GM21723 (cell line): ENCODE measurements around the gene ACIN1.

ENCODE experiments used
- ATAC-seq: cut with Tn5 transposase; IDR thresholded peaks from one replicate; pipeline ENCODE4 v1.9.1; 2021; ENCODE audit warnings: mild to moderate bottlenecking, moderate library complexity; ENCODE audit not compliant: unreplicated experiment

Gene ACIN1, protein sequence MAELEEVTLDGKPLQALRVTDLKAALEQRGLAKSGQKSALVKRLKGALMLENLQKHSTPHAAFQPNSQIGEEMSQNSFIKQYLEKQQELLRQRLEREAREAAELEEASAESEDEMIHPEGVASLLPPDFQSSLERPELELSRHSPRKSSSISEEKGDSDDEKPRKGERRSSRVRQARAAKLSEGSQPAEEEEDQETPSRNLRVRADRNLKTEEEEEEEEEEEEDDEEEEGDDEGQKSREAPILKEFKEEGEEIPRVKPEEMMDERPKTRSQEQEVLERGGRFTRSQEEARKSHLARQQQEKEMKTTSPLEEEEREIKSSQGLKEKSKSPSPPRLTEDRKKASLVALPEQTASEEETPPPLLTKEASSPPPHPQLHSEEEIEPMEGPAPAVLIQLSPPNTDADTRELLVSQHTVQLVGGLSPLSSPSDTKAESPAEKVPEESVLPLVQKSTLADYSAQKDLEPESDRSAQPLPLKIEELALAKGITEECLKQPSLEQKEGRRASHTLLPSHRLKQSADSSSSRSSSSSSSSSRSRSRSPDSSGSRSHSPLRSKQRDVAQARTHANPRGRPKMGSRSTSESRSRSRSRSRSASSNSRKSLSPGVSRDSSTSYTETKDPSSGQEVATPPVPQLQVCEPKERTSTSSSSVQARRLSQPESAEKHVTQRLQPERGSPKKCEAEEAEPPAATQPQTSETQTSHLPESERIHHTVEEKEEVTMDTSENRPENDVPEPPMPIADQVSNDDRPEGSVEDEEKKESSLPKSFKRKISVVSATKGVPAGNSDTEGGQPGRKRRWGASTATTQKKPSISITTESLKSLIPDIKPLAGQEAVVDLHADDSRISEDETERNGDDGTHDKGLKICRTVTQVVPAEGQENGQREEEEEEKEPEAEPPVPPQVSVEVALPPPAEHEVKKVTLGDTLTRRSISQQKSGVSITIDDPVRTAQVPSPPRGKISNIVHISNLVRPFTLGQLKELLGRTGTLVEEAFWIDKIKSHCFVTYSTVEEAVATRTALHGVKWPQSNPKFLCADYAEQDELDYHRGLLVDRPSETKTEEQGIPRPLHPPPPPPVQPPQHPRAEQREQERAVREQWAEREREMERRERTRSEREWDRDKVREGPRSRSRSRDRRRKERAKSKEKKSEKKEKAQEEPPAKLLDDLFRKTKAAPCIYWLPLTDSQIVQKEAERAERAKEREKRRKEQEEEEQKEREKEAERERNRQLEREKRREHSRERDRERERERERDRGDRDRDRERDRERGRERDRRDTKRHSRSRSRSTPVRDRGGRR

DNA sequence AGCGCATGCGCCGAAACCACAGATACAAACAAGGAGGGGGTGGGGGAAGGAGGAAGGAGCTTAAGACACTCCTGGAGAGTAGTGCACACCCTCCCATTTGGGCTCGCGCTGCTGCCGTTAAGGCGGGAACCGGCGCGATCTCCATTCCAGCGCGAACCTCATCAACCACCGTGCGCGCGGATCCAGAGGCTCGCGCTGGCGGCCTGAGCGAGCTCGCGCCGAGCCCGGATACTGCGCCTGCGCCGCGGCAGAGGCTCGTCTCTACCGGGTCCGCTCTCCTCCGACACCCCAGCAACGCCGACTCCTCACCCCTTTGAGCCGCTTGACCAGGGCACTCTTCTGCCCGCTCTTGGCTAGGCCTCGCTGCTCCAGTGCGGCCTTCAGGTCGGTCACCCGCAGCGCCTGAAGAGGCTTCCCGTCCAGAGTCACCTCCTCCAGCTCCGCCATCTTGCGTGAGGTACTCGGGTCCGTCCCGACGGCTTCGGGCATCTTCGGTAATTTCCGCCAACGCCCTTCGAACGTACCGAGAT lies at the start of gene ACIN1:
Gene ACIN1 (minus strand): TSS at position 471 of the 530 bp plus-strand sequence. CDS start 24 bp downstream, at position 447.
- peak; percentile 43 for ATAC-seq

DNA sequence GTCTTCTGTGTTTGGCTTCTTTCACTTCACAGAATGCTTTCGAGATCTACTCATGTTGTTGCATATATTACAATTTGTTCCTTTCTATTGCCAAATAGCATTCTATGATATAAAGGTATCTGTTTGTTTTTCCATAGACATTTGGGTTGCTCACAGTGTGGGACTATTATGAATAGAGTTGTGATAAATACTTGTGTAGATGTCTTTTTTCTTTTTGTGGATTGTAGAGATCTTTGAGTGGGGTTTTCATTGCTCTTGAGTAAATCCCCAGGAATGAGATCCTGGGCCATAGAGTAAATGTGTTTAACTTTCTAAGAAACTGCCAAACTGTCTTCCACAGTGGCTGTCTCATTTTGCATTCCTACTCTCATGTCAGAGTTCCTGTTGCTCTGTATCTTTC lies 49.0 kb upstream of the ACIN1 start:
- no peak for ATAC-seq

DNA sequence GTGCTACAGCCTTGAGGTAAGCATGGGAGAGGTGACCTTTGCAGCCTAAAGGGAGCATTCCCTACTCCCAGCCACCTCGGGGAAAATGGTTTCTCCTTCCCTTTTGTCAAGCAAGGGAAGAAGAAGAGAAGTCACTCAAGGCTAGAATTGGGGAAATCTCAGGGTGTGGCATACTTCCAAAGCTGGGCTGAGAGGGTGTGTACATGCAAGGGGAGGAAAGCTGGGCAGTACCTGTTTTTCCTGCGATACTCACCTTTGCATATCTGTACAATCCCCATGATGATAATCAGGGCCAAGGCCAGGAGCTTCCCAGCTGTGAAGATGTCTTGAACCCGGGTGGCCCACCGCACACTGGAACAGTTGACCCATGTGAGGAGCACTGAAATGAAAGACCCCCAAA lies 47.9 kb upstream of the ACIN1 start:
- no peak for ATAC-seq

DNA sequence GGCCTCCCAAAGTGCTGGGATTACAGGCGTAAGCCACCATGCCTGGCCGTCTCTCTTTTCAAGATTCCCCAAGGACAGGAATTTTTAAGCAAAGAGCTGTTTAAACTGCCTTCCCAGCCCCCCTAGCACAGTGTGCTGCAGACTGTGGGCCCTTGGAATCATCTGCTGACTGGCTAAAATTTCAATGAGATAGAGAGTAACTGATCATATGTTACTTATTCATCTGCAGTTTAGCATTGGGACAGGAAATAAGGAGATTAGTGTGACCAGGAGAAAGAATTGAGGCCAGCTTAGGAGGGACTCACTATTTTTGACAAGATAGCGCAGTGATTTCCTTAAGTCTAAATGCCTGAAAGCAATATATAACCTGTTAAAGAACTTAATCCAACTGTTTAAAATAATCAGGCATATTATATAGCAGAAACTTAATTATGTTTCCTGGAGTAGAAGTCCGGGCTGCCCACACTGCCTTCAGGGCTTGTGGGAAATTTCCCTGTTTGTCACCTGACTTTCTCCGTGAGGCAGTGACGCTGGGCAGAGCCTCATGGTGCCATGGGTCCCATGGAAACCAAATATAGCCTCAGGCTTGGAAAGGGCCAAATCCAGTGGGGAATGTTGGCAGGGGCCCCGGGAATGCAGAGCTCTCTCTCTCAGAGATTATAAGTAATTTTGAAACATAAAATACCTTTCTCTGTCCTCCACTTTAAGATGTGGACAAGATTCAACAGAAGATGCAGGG lies 46.9 kb upstream of the ACIN1 start:
- no peak for ATAC-seq

DNA sequence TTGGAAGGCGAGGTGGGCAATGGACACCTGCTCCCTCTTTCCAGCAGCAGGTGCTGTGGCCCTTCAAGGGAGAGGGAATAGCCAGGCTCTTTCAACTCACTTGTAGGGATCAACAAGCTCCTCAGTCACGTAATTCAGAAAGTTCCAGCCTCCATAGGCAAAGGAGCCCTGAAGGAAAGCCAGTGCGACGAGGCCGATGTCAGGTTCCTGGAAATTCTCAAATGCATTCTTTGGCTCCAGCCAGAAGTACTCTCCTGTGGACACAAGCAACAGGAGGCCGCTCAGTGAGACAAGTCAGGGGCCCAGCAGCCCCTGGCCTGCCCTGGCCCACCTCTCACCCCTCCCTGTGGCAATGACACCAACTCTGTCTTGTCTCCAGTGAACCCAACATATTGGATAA lies 45.4 kb upstream of the ACIN1 start:
- no peak for ATAC-seq

DNA sequence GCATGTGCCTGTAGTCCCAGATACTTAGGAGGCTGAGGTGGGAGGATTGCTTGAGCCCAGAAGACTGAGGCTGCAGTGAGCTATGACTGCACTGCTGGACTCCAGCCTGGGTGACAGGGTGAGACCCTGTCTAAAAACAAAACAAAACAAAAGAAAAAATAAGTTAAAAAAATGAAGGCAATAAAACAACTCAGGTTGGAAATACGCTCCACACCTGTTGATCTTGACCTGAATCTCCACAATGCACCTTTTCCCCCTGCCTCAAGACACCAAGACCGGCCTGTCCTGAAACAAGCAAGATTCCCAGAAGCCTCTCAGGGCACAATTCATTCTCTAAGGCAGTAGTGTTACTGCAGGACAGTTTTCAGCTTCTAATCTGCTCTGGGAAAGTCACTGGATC lies 44.9 kb upstream of the ACIN1 start:
- no peak for ATAC-seq

DNA sequence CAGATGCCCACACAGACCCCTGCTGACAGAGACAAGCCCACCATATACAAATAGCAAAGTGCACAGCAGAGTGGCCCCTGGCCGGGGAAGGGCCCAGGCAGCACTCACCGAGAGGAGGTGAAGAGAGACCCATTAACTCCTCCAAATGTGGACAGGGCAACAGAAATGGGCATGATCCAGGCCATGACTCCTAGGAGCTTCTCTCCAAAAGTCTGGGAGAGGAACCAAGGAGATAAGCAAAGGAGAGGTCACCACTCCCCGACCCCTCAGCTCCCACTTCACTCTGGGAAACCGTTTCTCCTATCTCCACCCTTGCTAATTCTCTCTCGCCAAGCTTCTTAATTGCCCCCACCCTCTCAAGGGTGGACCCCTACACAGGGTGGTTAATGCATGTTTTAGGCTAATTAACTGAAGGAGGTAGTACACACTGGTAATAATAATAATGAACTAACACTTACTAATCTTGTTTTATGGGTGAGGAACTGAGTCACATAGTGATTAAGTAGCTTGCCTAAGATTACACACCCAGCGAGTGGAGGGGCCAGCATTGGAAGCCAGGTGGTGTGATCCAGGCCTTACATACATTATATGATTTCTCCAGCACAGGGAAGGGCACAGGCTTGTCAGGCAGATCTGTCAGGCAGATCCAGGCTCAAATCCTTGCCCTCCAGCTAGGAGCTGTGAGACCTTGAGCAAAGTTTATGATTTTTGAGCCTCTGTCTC lies 43.0 kb upstream of the ACIN1 start:
- ATAC-seq, result no peak

DNA sequence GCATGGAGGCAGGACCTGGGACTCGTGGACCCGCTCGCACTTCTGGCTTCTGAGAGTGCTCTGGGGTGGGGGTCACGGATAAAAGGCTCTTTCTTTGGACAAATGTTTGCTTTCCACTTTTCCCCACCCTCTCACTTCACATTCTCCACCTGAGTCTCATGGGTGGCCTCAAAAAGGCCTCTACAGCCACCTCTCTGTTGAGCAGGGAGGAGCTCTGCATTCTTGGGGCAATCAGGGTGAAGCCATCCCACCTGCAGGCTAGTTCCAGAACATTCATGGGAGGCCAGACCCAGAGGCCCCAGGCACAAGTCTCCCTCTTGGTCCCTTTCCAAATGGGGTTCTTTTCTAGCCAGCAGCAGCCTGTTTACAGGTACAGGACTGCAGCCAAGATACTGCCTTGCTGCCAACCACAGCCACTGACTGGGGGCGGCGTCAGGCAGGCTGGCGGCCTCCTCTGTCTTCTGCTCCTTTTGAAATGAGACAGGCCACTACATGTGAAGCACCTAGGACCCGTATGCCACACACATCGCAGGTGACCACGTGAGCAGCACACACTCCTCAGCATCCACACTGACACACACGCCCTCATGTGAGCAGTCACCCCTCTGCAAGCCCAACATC lies 42.4 kb upstream of the ACIN1 start:
- no peak for ATAC-seq

DNA sequence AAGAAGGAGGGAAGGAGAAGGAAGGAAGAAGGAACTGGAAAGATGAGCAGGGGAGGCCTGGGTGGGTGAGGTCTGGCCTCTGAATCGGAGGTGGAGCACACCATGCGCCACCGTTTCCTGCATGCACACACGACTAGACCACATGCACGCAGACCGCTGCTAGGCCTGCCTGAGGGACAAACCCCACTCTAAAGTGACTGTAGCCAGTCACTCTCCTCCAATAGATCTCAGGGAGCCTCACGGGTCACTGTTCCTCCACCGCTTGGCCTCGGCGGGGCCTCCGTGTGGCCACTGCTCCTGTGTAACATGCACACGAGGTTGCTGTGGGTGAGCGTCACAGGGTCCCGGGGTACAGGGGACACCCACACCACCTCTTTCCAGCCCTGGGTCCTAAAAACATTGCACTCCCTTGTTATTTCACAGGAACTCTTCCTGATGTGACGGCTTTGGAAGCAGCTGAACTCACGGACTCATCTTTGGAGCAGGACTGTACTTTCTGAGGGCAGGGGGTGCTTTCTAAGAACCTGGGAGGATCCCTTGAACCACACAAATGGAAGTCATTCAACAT lies 41.7 kb upstream of the ACIN1 start:
- no peak for ATAC-seq

DNA sequence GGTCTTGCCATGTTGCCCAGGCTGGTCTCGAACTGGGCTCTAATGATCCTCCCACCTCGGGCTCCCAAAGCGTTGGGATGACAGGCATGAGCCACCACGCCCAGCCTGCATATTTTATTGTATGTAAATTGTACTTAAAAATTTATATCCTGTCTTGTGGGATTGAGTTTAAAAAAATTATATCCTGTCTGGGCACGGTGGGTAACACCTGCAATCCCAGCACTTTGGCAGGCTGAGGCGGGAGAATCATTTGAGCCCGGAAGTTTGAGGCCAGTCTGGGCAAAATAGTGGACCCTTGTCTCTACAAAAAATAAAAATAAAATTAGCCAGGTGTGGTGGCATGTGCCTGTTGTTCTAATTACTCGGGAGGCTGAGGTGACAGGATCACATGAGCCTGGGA lies 38.0 kb upstream of the ACIN1 start:
- ATAC-seq, result no peak

DNA sequence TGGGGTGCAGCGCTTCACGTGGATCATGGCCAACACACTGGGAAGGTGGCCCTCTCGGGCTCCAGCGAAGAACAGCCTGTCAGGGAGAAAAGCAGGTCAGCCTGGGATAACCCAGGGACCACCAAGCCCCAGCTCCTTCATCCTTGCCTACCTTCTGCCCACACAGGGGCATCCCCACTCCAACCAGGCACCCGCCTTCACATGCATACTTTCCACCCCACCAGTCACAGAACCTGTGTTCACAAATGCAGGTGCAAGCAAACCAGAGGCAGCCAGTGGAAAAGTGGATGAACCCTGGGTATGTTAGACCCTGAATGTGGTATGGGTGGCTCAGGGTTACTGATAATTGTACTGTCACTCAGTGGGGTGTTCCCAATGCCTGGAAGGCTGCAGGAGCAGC lies 36.5 kb upstream of the ACIN1 start:
- ATAC-seq, result no peak

DNA sequence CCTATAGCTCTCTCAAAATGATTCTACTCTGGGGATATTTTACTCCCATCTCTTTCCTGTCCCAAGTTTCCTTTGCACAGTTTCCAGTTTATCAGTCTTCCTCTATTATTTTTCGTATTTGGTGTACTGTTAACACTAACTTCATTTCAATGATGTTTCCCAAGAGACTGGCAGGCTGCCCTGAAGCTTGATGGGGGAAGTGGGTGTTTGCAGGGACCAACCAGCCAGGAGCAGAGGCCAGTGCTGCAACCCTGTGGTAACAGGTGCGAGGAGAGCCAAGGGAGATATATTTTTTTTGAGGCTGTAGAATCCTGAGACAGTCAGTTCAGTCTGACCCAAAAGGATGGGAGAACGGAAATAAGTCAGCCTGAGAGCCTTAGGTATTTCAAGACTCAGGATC lies 35.9 kb upstream of the ACIN1 start:
- ATAC-seq, result no peak

DNA sequence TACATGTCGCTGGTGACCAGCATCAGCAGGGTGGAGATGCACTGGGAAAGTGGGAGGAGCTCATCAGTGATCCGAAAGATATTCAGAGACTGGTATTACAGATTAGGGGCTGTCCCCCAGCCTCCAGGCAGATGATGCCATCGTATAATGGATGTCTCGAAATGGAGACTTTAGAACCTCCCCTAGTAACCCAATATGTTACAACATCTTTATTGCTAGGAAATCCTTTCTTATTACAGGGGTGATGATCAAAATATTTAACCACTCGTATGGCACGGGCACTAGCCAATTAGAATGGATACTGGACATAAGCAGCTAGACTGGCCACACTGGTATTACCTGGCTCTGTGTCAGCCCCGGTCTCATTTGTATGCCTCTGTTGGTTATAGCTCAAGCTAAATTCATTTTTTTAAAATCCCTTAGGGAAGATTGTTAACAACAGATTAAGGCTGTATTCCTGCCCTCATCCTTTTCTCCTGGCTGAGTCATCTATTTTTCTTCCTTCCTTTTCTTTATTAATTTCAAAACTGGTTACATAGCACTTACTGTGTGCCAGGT lies 34.9 kb upstream of the ACIN1 start:
- no peak for ATAC-seq

DNA sequence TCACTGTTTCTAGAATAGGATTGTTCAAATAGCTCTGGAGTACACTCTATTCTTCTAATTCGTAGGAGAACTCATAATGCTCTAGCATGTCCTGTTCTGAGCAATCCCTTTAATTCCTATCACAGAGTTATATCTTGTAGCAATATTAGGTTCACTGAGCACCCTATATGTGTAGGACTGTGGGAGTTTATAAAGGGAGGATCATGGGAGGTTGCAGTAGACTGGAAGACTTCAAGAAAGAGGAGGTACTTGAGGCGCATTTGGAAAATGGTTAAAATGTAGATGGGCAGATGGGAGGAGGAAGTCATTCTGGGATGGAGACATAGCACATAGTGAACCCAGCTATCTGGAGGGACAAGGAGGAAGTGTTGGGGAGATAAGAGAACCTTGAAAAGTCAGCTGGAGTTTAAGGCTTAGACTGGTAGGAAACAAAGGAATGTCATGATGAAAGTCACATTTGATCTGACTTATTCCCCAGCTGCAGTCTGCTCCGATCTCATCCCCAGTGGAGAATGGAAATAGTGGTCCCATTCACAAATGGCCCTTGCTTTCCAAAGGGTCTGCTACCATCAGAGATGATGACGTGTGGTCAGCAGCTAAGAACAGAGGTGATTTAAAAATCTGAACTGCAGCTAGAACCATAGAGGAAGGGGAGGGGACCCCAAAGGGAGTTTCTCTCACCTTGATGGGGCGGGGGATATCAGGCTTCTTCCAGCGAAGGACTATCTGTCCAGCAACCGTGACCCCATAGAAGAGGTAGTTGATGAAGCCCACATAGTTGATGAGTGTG lies 34.2 kb upstream of the ACIN1 start:
- no peak for ATAC-seq

DNA sequence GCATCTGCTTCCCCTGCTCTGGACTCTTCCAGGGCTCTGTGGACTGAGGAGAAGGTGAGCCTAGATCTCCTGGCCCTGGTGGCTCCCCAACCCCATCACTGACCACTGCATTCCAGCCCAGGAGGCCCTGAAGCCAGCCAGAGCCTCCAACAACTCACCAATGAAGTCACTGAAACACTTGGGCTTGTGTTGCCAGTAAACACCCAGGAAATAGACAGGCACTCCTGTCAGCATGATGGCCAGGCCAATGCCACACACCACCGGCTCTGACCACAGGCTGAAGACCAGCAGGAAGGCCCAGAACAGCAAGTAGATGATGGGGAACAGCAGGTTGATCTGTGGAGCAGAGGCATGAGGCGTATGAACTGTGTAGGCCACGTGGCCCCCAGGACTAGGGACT lies 32.9 kb upstream of the ACIN1 start:
- ATAC-seq, result no peak

DNA sequence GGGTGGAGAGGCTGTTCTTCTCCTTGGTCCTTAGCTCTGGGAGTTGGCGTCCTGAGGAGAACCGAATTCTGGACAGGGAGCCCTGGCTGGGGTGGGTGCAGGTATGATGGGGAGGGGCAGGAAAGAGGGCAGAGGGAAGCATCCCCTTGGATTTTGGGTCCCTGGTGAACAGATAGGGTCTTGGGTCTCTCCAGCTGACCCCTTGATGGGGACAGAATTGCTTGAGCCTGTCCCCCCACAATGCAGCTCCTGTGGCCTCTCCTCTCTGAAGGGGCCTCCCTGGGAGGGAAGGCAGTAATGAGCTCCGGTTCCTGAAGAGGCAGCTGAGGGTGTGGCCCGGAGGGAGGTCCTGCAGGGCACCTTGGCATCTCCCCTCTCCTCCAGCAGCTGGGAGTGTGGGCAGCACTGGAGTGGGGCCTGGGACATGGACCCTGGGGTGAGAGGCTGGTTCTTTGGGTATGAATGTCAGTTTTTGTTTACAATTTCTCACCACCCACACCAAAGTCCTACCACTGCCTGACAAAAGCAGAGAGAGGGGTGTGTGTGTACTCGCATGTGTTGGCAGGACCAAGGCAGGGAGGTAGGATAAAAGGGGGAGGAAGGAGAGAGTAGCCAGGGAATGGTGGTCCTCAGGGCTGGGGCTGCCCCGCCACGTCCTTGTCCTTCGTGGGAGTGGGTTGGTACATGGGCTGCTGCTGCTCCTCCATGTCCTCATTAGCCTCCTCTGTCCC lies 31.8 kb upstream of the ACIN1 start:
- no peak for ATAC-seq

DNA sequence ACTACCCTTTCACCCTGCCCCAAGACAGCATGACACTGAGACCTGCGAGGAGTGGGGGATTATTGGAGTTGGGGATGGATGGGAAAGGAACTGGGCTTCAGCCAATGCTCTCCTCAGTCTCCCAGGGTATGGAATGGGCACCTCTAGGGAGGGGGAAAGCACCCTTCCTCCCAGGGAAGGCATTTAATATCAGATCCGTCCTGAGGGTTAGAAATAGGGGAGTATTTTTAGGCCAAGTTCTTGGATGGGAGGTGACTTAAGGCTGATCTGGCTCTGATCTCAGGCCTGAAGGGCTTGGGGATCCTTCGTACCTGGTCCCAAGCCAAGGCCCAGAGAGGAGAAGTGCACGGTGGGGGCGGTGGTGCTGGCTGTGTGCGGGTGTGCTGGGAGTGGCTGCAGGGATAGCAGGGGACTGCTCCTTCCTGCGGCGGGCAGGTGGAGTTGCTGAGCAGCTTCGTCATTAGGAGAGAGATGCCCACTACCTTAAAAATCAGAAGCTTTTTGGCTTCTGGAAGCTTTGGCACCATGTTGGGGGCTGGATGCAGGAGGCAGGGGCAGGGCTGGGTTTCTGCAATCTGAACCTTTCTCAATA lies 31.1 kb upstream of the ACIN1 start:
- no peak for ATAC-seq
